SK-N-MC (cell line): Measurements from ENCODE around the gene SEMA3B.
"Not testable (repeated sequence)": the region's sequence is repeated elsewhere in the genome, so short reads cannot be mapped to it uniquely, and the experiment has no call there.

Experiments
- DNase-seq: peaks from one replicate; pipeline ENCODE4 v3.0.0-alpha.2; 2011; ENCODE audit warnings: low read depth, low spot score
- H3K27ac ChIP-seq: fragments of 200-600 bp; sonication (generic); 2 replicates; pipeline ENCODE4 v1.5.1; 2016; ENCODE audit warnings: mixed run types
- H3K36me3 ChIP-seq: fragments of 200-600 bp; sonication (generic); 2 replicates; pipeline ENCODE4 v1.6.1; 2017; ENCODE audit warnings: antibody characterized with exemption, low read length, mixed read lengths; ENCODE audit not compliant: insufficient read depth
- H3K4me3 ChIP-seq: fragments of 200-600 bp; sonication (generic); 2 replicates; pipeline ENCODE4 v1.5.1; 2016
- H3K9ac ChIP-seq: fragments of 200-600 bp; sonication (generic); 2 replicates; pipeline ENCODE4 v1.8.0; 2017; ENCODE audit warnings: mixed run types, mixed read lengths; ENCODE audit not compliant: insufficient read length
- H3K9me3 ChIP-seq: fragments of 200-600 bp; sonication (generic); 2 replicates; pipeline ENCODE4 v1.6.1; 2017; ENCODE audit warnings: low read depth, mild to moderate bottlenecking, antibody characterized with exemption, low read length, moderate library complexity, mixed read lengths
- EZH2 ChIP-seq: fragments of 200-600 bp; sonication (generic); IDR thresholded peaks from one replicate; pipeline ENCODE4 v1.6.1; 2017; ENCODE audit warnings: antibody characterized with exemption
- FOXP2 ChIP-seq: optimal IDR thresholded peaks from 2 replicates; pipeline ENCODE3; 2011; ENCODE audit warnings: mild to moderate bottlenecking, moderate library complexity; ENCODE audit not compliant: insufficient read depth; ENCODE audit errors: extremely low read length, control extremely low read depth
- POLR2AphosphoS5 ChIP-seq: IDR thresholded peaks from 2 replicates; pipeline ENCODE4 v1.6.1; 2012; ENCODE audit warnings: mild to moderate bottlenecking, low read depth, low read length, borderline replicate concordance

The SEMA3B gene

GRCh38 chr3:50270422-50271224 is 1.7 kb downstream of the SEMA3B start:
- no peak overlapping the region for H3K27ac ChIP-seq

GRCh38 chr3:50271314-50271936 is 2.5 kb downstream of the SEMA3B start:
- H3K9me3 ChIP-seq = no peaks in the 10 kb centered on the region
- no peak overlapping the region for H3K27ac ChIP-seq
- TF ChIP-seq POLR2AphosphoS5 (no peak), FOXP2 (no peak), EZH2 (no peak)
- H3K9ac ChIP-seq = no peak overlapping the region
- DNase-seq = no peak
- H3K4me3 ChIP-seq = no peak overlapping the region
- no peaks in the 10 kb centered on the region for H3K36me3 ChIP-seq

More at GRCh38 chr3:50270422-50271224, 1.7 kb downstream of the SEMA3B start:
- Histone ChIP-seq H3K9ac (no peak overlapping the region), H3K36me3 (no peaks in the 10 kb centered on the region), H3K9me3 (no peaks in the 10 kb centered on the region), H3K4me3 (no peak overlapping the region)
- no peak for DNase-seq
- no peak for TF ChIP-seq POLR2AphosphoS5
- no peak for TF ChIP-seq FOXP2
- TF ChIP-seq EZH2 = no peak

GRCh38 chr3:50272538-50272910 is 3.6 kb downstream of the SEMA3B start:
- H3K9me3 ChIP-seq, H3K27ac ChIP-seq, DNase-seq, H3K9ac ChIP-seq, H3K36me3 ChIP-seq, H3K4me3 ChIP-seq: not testable (repeated sequence)

DNA sequence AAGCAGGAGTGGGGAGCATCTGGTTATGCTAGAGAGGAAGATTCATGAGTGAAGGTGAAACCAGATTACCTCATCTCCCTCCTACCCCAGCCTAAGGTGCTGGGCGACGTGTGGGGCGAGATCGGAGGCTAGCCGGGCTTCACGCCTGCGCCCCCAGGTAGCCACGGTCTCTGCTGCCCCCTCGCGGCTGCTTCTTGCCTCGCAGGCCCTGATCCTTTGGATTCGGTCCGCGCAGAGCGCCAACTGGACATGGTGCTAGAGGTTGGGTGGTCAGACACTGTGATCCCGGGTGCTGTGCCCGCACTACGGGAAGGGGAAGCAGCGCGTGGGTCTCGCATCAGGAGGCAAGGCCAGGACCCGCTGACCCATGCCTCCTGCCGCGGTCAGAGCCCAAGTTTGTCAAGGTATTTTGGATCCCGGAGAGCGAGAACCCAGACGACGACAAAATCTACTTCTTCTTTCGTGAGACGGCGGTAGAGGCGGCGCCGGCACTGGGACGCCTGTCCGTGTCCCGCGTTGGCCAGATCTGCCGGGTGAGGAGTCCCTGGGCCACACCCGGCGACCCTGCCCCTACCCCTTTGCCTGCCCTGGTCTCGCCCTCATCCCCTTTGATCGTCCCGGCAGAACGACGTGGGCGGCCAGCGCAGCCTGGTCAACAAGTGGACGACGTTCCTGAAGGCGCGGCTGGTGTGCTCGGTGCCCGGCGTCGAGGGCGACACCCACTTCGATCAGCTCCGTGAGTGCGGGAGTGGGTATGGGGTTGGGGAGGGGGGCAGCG is 4.2 kb downstream of the SEMA3B start:
- no peak for TF ChIP-seq POLR2AphosphoS5
- TF ChIP-seq EZH2 = no peak
- no peak for TF ChIP-seq FOXP2
- Histone ChIP-seq H3K36me3 (no peaks in the 10 kb centered on the region), H3K27ac (no peak overlapping the region), H3K4me3 (peak overlapping the region; percentile 22; the same call in 1 of the 2 replicates), H3K9me3 (no peaks in the 10 kb centered on the region), H3K9ac (no peak overlapping the region)
- DNase-seq = no peak

DNA sequence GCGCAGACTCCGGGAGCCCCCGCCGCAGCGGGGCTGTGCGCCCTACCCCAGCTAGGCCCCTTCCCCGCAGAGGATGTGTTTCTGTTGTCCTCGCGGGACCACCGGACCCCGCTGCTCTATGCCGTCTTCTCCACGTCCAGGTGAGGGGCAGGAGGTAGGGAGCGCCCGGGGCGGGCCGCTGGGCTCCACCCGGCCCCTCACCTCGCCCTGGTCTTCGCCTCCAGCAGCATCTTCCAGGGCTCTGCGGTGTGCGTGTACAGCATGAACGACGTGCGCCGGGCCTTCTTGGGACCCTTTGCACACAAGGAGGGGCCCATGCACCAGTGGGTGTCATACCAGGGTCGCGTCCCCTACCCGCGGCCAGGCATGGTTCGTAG is 4.7 kb downstream of the SEMA3B start:
- TF ChIP-seq POLR2AphosphoS5 = no peak
- no peak for TF ChIP-seq EZH2
- no peak for TF ChIP-seq FOXP2
- Histone ChIP-seq H3K36me3 (no peaks in the 10 kb centered on the region), H3K27ac (no peak overlapping the region), H3K4me3 (no peak overlapping the region), H3K9me3 (no peaks in the 10 kb centered on the region), H3K9ac (no peak overlapping the region)
- DNase-seq = no peak

DNA sequence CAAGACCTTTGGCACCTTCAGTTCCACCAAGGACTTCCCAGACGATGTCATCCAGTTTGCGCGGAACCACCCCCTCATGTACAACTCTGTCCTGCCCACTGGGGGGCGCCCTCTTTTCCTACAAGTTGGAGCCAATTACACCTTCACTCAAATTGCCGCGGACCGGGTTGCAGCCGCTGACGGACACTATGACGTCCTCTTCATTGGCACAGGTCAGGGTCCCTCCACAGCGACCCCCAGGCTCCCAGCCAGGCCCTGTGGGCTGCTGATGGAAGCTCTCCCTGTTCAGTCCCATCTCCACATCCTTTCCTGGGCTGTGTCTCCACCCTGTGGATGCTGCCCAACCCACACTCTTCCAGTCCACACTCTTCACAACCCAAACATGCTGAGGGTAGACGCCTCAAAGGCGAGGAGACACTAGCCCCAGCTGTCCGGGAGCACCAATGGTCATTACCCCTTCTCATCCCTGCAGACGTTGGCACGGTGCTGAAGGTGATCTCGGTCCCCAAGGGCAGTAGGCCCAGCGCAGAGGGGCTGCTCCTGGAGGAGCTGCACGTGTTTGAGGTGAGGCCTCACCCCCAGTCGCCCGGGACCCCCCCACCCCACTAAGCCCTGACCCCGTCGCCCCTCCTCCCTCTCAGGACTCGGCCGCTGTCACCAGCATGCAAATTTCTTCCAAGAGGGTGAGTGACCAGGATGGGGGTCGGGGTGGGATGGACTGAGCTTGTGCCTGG is 5.6 kb downstream of the SEMA3B start:
- DNase-seq = no peak
- no peak for TF ChIP-seq POLR2AphosphoS5
- TF ChIP-seq EZH2 = no peak
- TF ChIP-seq FOXP2 = no peak

DNA sequence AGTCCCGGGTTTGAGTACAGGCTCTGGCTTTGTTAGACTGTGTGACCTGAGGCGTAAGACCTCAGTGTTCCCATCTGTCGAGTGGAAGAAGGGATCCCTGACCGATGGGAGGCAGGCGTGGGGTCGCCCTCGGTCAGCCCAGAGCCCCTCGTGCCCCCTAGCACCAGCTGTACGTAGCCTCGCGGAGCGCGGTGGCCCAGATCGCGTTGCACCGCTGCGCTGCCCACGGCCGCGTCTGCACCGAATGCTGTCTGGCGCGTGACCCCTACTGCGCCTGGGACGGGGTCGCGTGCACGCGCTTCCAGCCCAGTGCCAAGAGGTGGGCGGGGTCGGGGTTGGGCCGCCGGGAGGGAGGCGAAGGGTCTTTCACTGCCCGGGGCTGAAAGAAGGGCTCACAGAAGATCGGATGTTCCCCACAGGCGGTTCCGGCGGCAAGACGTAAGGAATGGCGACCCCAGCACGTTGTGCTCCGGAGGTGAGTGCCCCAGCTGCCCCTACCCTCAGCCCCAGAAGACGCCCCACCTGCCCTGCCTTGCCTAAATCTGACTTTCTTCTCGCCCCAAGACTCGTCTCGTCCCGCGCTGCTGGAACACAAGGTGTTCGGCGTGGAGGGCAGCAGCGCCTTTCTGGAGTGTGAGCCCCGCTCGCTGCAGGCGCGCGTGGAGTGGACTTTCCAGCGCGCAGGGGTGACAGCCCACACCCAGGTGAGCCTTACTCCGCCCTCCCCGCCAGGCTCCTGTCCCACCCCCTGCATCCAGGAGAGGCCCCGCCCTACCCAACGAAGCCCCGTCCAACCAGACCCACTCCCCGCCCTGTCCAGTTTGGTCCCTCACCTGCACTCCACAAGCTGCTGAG is 6.4 kb downstream of the SEMA3B start:
- H3K4me3 ChIP-seq = no peak overlapping the region
- H3K9ac ChIP-seq = no peak overlapping the region
- H3K36me3 ChIP-seq = no peaks in the 10 kb centered on the region
- no peaks in the 10 kb centered on the region for H3K9me3 ChIP-seq
- H3K27ac ChIP-seq = no peak overlapping the region
- TF ChIP-seq FOXP2 = no peak
- no peak for DNase-seq

More for the DNA sequence above, 5.6 kb downstream of the SEMA3B start:
- H3K27ac ChIP-seq = no peak overlapping the region
- no peaks in the 10 kb centered on the region for H3K36me3 ChIP-seq
- H3K9me3 ChIP-seq = no peaks in the 10 kb centered on the region
- no peak overlapping the region for H3K9ac ChIP-seq
- no peak overlapping the region for H3K4me3 ChIP-seq
